Stimulated activated naive CD4-positive, alpha-beta T cell (primary cell): ENCODE measurements around the gene PAK4.

Source experiments
- DNase-seq, 6 experiments: peaks; one replicate each; lab custom pipeline; 2025; lab: John Stamatoyannopoulos, UW

Gene PAK4

GRCh38 chr19:39146686-39147450, 21.3 kb downstream of the PAK4 start:
- no peak for DNase-seq

GRCh38 chr19:39147480-39147879, 21.9 kb downstream of the PAK4 start:
- no peak for DNase-seq

GRCh38 chr19:39148939-39149529, 23.4 kb downstream of the PAK4 start:
- DNase-seq = no peak

GRCh38 chr19:39150235-39150634, 24.6 kb downstream of the PAK4 start:
- DNase-seq = no peak

GRCh38 chr19:39150807-39151600, 25.4 kb downstream of the PAK4 start:
- no peak for DNase-seq

GRCh38 chr19:39152066-39152465, 26.5 kb downstream of the PAK4 start:
- DNase-seq = no peak

- no peak for DNase-seq
These were observed 28.6 kb downstream of the PAK4 start for GRCh38 chr19:39154100-39154628.

- no peak for DNase-seq
These were observed 29.1 kb downstream of the PAK4 start for GRCh38 chr19:39154629-39155100.

GRCh38 chr19:39155114-39155700, 29.6 kb downstream of the PAK4 start:
- DNase-seq = no peak

GRCh38 chr19:39155741-39156140, 30.2 kb downstream of the PAK4 start:
- no peak for DNase-seq

- DNase-seq = no peak
These were observed 31.0 kb downstream of the PAK4 start for GRCh38 chr19:39156326-39157230.

- no peak for DNase-seq
These were observed 31.9 kb downstream of the PAK4 start for GRCh38 chr19:39157275-39157996.

GRCh38 chr19:39157997-39158389, 32.4 kb downstream of the PAK4 start:
- no peak for DNase-seq

- DNase-seq = no peak
These were observed 33.2 kb downstream of the PAK4 start for GRCh38 chr19:39158646-39159260.

- no peak for DNase-seq
These were observed 34.9 kb downstream of the PAK4 start for GRCh38 chr19:39160523-39160861.

- no peak for DNase-seq
These were observed 35.5 kb downstream of the PAK4 start for GRCh38 chr19:39160889-39161672.

- DNase-seq = no peak
These were observed 37.0 kb downstream of the PAK4 start for GRCh38 chr19:39162441-39163043.

GRCh38 chr19:39163621-39164020, 38.0 kb downstream of the PAK4 start:
- DNase-seq = no peak

- DNase-seq = no peak
These were observed 38.7 kb downstream of the PAK4 start for GRCh38 chr19:39164289-39164688.
